Natural killer cell (primary cell): ENCODE measurements around the gene TMEM87A. TPM values are rescaled to one million over a fixed set of nuclear protein-coding genes. Genes with fewer than 3 reads are reported as not detected.

Source experiments
- ATAC-seq, 3 donors: fragments of 150-1000 bp in 2 of 3; fragments of 200-7000 bp in 1 of 3; cut with Tn5 transposase; 1 replicate in 1 of 3; 2 replicates in 2 of 3; pipeline ENCODE4 v1.10.0; 2021; ENCODE audit warnings: mild to moderate bottlenecking in 2 of 3, moderate library complexity in 2 of 3
- DNase-seq, 2 donors: peaks; one replicate each; pipeline versions ENCODE4 v3.0.0 to v3.0.0-alpha.2; 2013 to 2021; ENCODE audit warnings: mixed read lengths in 1 of 2
- H3K27ac ChIP-seq: one replicate; pipeline ENCODE4 v1.5.1; 2013; ENCODE audit warnings: mild to moderate bottlenecking, low read length
- H3K27me3 ChIP-seq: one replicate; pipeline ENCODE4 v1.6.1; 2013; ENCODE audit warnings: low read length; ENCODE audit not compliant: control insufficient read depth, insufficient read depth
- H3K36me3 ChIP-seq: one replicate; pipeline ENCODE4 v1.6.1; 2013; ENCODE audit warnings: low read length; ENCODE audit not compliant: control insufficient read depth, insufficient read depth
- H3K4me1 ChIP-seq: one replicate; pipeline ENCODE4 v1.6.1; 2013; ENCODE audit warnings: low read length; ENCODE audit not compliant: control insufficient read depth, insufficient read depth
- H3K4me3 ChIP-seq: one replicate; pipeline ENCODE4 v1.5.1; 2013; ENCODE audit warnings: low read length
- H3K9me3 ChIP-seq: one replicate; pipeline ENCODE4 v1.6.1; 2013; ENCODE audit warnings: low read length; ENCODE audit not compliant: control insufficient read depth, insufficient read depth
- H3K27ac Mint-ChIP-seq, 2 donors: one replicate each; pipeline ENCODE4 v1.8.0; 2022; ENCODE audit warnings: mild to moderate bottlenecking in 2 of 2, mixed read lengths in 2 of 2, moderate library complexity in 1 of 2
- H3K27me3 Mint-ChIP-seq, 2 donors: one replicate each; pipeline ENCODE4 v1.8.0; 2022; ENCODE audit warnings: low read depth in 2 of 2, mixed read lengths in 2 of 2
- H3K36me3 Mint-ChIP-seq: one replicate; pipeline ENCODE4 v1.8.0; 2022; ENCODE audit warnings: mixed read lengths
- H3K4me1 Mint-ChIP-seq, 2 donors: one replicate each; pipeline ENCODE4 v1.8.0; 2022; ENCODE audit warnings: mixed read lengths in 2 of 2
- H3K4me3 Mint-ChIP-seq: one replicate; pipeline ENCODE4 v1.8.0; 2022; ENCODE audit warnings: mild to moderate bottlenecking, moderate library complexity, mixed read lengths
- H3K9me3 Mint-ChIP-seq, 2 donors: one replicate each; pipeline ENCODE4 v1.8.0; 2022; ENCODE audit warnings: mixed read lengths in 2 of 2
- WGBS: methylation state at CpG from one replicate; pipeline ENCODE4 v1.1.7; 2013; ENCODE audit warnings: missing lambda C conversion rate; ENCODE audit not compliant: insufficient coverage; 5-methylcytosine and 5-hydroxymethylcytosine counted together
- intact Hi-C: fragments of 100-400 bp; cut with micrococcal nuclease; formaldehyde crosslinking; loops from one replicate; pipeline ENCODE4 v1.14.2; 2022
- total RNA-seq, 4 donors: library from RNA; stranded (reverse); fragments of 120-200 nt in 1 of 4; gene quantifications; one replicate each; pipeline versions ENCODE4 v1.2.3 to v1.2.4, GENCODE V29; 2013 to 2022
- TF ChIP-seq, protein P1 (sequence below): fragments of 200-600 bp; IDR thresholded peaks from one replicate; pipeline ENCODE4 v1.8.0; 2022; ENCODE audit warnings: antibody characterized with exemption

The TMEM87A gene
- total RNA-seq, 3 donors from 2014 or later (not counting 1 experiment from before 2014, with no cell fraction given): 70.8 to 76.4 (median 73.7) TPM

DNA sequence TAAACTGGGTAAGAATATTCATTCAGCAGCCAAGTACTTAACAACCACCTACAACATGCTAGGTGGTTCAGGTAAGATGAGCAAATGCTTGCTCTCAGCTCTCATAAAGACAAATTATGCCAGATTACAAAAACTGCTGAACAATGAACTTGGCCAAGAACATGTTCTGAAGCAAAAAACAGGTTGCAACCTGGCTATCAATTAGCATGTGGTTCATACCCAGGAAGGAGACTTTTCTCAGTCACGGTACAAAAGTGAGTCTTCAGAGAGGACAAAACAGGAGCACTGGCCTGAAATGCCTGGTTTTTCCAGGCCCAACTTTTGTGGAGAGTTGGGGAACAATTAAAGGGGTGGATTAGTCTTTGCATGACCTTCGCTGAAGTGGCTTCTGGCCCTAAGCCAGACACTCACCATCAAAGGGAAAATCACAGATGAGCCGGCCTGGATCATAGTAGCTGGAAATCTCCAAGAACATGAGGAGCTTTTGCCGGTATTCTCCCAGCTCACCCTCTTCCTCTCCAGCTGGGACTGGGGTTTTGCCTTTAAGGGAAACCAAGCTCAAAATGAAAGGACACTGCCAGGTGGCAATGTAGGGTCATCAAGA, 109.2 kb downstream of the TMEM87A start:
- DNase-seq: no peak
- no peak for ATAC-seq
- no peaks in the 10 kb centered on the region for H3K9me3 ChIP-seq
- intact Hi-C loops: no loop called here
- H3K27ac ChIP-seq: no peak overlapping the region
- Mint-ChIP-seq H3K27me3 (no peaks in the 10 kb centered on the region), H3K4me1 (no peaks in the 10 kb centered on the region), H3K4me3 (no peak overlapping the region), H3K36me3 (peaks cover 21% of the 10 kb centered on the region), H3K27ac (no peak overlapping the region), H3K9me3 (no peaks in the 10 kb centered on the region)
- peaks cover 92% of the 10 kb centered on the region for H3K36me3 ChIP-seq
- H3K4me1 ChIP-seq: no peaks in the 10 kb centered on the region
- H3K27me3 ChIP-seq: no peaks in the 10 kb centered on the region
- TF ChIP-seq, protein P1, sequence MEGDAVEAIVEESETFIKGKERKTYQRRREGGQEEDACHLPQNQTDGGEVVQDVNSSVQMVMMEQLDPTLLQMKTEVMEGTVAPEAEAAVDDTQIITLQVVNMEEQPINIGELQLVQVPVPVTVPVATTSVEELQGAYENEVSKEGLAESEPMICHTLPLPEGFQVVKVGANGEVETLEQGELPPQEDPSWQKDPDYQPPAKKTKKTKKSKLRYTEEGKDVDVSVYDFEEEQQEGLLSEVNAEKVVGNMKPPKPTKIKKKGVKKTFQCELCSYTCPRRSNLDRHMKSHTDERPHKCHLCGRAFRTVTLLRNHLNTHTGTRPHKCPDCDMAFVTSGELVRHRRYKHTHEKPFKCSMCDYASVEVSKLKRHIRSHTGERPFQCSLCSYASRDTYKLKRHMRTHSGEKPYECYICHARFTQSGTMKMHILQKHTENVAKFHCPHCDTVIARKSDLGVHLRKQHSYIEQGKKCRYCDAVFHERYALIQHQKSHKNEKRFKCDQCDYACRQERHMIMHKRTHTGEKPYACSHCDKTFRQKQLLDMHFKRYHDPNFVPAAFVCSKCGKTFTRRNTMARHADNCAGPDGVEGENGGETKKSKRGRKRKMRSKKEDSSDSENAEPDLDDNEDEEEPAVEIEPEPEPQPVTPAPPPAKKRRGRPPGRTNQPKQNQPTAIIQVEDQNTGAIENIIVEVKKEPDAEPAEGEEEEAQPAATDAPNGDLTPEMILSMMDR: no peak
- WGBS: 91% methylated on average over 4 of the region's 4 CpGs
- H3K4me3 ChIP-seq: no peak overlapping the region

DNA sequence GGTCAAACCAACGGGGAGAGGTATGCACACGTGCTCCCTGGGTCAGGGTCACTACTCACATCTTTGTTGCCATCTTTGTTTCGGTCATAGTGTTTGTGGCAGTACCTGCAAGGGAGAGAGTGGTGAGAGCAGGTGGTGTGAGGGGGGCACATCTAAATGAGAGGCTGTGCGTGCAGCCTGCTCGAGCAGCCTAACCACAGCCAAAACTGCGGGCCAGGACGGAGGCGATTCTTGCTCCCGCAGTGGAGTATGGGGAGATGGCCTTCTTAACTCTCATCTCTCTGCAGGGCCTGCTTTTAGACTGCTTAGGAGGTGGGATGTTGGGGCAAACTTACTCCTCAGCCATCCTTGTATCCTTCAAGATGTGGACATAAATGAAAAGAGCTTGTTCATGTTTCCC, 109.9 kb downstream of the TMEM87A start:
- ATAC-seq (no peak), DNase-seq (no peak)
- intact Hi-C loops: no loop called here
- Histone ChIP-seq H3K27ac (no peak overlapping the region), H3K4me3 (no peak overlapping the region), H3K9me3 (no peaks in the 10 kb centered on the region), H3K36me3 (peaks cover 95% of the 10 kb centered on the region), H3K4me1 (no peaks in the 10 kb centered on the region), H3K27me3 (no peaks in the 10 kb centered on the region)
- Mint-ChIP-seq H3K36me3 (peaks cover 21% of the 10 kb centered on the region), H3K27ac (peak overlapping the region in 1 of 2 donors; percentile 27), H3K27me3 (no peaks in the 10 kb centered on the region), H3K4me3 (no peak overlapping the region), H3K9me3 (no peaks in the 10 kb centered on the region), H3K4me1 (no peaks in the 10 kb centered on the region)
- 95% methylated on average over 9 of the region's 9 CpGs for WGBS
- TF ChIP-seq, protein P1: no peak

Other genes starting within 250 kb of the TMEM87A start
- gene PLA2G4D, start 178.9 kb downstream of the TMEM87A start, total RNA-seq: not detected
- not detected for gene PLA2G4F, start 116.8 kb downstream of the TMEM87A start, total RNA-seq
- 100 to 1,000 TPM; 104 to 115 (median 112) TPM for gene VPS39, start 65.1 kb downstream of the TMEM87A start, total RNA-seq
- 10 to 100 TPM; 23.5 to 31.3 (median 24.3) TPM for gene GANC, start 232 bp downstream of the TMEM87A start, total RNA-seq
- 10 to 100 TPM in 1 of 3 donors, 1 to 10 TPM in 2; 5.5 to 10.8 (median 6.8) TPM for gene CAPN3, start 86.1 kb upstream of the TMEM87A start, total RNA-seq
- 10 to 100 TPM; 39.6 to 53.1 (median 52.2) TPM for gene ZNF106, start 217.7 kb upstream of the TMEM87A start, total RNA-seq
- 10 to 100 TPM; 72.7 to 85.2 (median 82.7) TPM for gene SNAP23, start 222.2 kb upstream of the TMEM87A start, total RNA-seq